COLO668 (cell line): ENCODE measurements around the gene GDNF.
"Not testable (repeated sequence)": the region's sequence is repeated elsewhere in the genome, so short reads cannot be mapped to it uniquely, and the experiment has no call there.

Source experiments
- DNase-seq: peaks from one replicate; lab custom pipeline; 2025; ENCODE audit not compliant: unreplicated experiment; lab: John Stamatoyannopoulos, UW

The GDNF gene

GRCh38 chr5:37816883-37817282 lies 23.0 kb downstream of the GDNF start:
- peak; percentile 17 for DNase-seq

GRCh38 chr5:37816331-37816730 lies 23.5 kb downstream of the GDNF start:
- no peak for DNase-seq

GRCh38 chr5:37815913-37816312 lies 23.9 kb downstream of the GDNF start:
- no peak for DNase-seq

- DNase-seq = peak; percentile 26
These were observed 25.1 kb downstream of the GDNF start for GRCh38 chr5:37814699-37815098.

- DNase-seq = no peak
These were observed 27.5 kb downstream of the GDNF start for GRCh38 chr5:37812365-37812764.

- no peak for DNase-seq
These were observed 28.0 kb downstream of the GDNF start for GRCh38 chr5:37811866-37812265.

GRCh38 chr5:37810311-37810710 lies 29.5 kb downstream of the GDNF start:
- DNase-seq = no peak

- DNase-seq = no peak
These were observed 30.9 kb downstream of the GDNF start for GRCh38 chr5:37808945-37809344.

- DNase-seq = no peak
These were observed 32.1 kb downstream of the GDNF start for GRCh38 chr5:37807621-37808301.

- no peak for DNase-seq
These were observed 32.8 kb downstream of the GDNF start for GRCh38 chr5:37807015-37807414.

GRCh38 chr5:37806476-37806875 lies 33.4 kb downstream of the GDNF start:
- DNase-seq = no peak

- no peak for DNase-seq
These were observed 33.8 kb downstream of the GDNF start for GRCh38 chr5:37806016-37806415.

- DNase-seq = no peak
These were observed 35.4 kb downstream of the GDNF start for GRCh38 chr5:37804401-37804800.

GRCh38 chr5:37803487-37803886 lies 36.4 kb downstream of the GDNF start:
- no peak for DNase-seq

- no peak for DNase-seq
These were observed 38.3 kb downstream of the GDNF start for GRCh38 chr5:37801521-37801920.

- no peak for DNase-seq
These were observed 39.9 kb downstream of the GDNF start for GRCh38 chr5:37799865-37800421.

- DNase-seq = not testable (repeated sequence)
These were observed 43.4 kb downstream of the GDNF start for GRCh38 chr5:37796435-37796834.

GRCh38 chr5:37795292-37795691 lies 44.5 kb downstream of the GDNF start:
- not testable (repeated sequence) for DNase-seq

GRCh38 chr5:37792975-37793631 lies 46.7 kb downstream of the GDNF start:
- peak; percentile 56 for DNase-seq

- DNase-seq = no peak
These were observed 48.5 kb downstream of the GDNF start for GRCh38 chr5:37791321-37791720.

GRCh38 chr5:37789991-37790390 lies 49.9 kb downstream of the GDNF start:
- DNase-seq = no peak

GRCh38 chr5:37787742-37788141 lies 52.1 kb downstream of the GDNF start:
- DNase-seq = no peak
